Measurements from ENCODE around the gene SPNS3. TPM values are rescaled to one million over a fixed set of nuclear protein-coding genes. Genes with fewer than 3 reads are reported as not detected.

Gene SPNS3
- total RNA-seq, 1 donor from 2014 or later: 0.47 TPM

DNA sequence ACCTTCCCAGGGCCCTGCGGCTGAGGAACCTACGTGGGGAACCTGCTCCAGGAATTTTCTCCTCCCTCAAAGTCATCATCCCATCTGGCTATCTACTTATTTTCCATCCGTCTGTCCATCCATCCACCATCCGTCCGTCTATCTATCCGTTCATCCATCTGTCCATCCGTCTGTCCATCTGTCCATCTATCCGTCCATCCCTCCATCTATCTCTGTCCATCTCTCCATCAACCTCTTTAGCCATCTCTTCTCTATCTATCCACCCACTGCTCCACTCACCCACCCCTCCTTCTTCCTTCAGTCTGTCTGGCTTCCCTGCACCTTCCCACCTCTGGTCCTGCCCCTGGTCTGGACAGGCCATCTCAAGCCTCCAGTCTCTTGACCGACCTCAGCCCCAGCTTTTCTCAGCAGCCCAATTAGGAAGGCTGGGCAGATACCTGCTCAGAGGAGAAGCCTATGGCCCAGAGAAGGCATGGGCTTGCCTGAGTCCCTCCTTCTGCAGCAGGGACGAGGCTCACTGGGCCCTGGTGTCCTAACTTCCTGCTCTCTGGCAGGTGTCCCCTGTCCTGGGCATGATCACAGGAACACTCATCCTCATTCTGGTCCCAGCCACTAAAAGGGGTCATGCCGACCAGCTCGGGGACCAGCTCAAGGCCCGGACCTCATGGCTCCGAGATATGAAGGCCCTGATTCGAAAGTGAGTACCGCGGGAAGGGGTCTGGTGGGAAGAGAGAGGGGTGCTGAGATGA, 98.4 kb downstream of the SPNS3 start:
- no peak for DNase-seq

DNA sequence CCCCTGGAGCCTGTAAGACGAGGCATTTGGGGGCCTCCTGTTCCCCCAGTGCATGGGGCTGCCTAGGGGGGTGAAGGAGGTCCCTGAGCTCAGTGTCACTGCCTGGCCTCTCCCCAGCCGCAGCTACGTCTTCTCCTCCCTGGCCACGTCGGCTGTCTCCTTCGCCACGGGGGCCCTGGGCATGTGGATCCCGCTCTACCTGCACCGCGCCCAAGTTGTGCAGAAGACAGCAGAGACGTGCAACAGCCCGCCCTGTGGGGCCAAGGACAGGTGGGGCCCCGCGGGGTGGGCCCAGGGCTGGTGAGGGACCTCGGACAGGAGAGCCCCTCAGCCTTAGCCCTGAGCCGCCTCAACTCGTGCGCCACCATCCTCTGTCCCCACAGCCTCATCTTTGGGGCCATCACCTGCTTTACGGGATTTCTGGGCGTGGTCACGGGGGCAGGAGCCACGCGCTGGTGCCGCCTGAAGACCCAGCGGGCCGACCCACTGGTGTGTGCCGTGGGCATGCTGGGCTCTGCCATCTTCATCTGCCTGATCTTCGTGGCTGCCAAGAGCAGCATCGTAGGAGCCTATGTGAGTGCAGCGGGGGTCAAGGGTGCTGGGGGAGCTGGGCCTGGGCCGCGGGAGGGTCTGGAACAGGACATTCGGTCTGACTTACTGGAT, 99.3 kb downstream of the SPNS3 start:
- no peak for DNase-seq

DNA sequence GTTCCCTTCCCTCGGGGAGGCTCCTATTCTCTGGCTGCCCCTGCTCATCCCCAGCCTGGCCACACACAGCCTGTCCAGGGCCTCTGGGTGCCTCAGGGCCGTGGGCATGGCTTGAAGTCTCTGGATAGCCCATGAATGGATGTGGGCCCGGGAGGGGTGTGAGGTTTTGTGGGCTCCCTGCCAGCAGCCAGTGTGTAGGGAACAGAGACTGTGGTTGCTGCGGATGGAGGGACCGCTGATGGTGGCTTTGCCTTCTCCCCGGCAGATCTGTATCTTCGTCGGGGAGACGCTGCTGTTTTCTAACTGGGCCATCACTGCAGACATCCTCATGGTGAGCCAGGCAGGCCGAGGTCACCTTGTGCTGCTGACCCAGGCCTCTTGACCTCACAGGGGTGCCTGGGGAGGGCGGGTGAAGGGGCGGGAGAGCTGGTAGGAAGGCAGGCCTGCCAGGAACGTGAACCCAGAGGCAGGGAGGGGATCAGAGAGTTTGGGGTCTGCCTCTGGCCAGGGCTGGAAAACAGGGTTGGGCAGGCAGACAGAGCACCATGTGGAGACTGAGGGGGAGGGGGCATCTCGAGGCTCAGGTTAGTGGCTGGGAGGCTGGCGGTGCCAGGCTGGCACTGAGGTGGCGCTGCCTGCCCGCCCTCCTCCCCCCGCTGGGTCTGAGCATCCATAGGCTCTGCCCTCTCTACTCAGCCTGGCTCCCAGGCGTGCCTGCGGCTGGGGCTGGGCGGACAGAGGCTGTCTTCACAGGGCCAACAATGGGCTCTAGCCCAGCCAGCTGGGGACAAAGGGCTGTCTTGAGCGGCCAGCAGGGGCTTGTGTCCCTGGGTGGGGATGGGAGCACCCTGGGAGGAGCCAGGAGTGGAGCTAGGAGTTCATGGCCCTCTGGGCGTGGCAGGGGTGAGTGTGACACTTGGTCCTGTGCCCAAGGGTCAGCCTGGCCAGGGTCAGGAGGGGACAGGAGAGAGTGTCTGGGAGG, 100.1 kb downstream of the SPNS3 start:
- DNase-seq: peak; percentile 90

DNA sequence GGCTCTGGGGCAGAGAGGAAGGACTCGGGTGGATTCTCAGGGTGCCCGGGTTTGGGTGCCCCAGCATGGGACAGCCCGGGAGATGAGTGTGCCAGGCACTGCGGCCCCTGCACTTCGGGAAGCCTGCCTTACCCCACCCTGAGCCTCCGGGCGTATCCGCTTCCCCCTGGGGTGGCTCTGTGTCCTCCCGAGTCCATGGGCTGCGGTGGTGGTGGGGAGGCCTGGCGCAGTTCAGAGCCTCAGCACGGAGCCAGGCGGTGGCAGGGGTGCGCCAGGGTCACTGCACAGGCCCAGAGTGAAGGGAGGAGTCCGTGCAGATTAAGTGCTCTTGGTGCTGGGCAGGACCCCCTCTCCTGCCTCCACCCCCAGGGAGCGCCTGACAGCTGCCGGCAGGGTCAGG, 100.8 kb downstream of the SPNS3 start:
- no peak for DNase-seq

DNA sequence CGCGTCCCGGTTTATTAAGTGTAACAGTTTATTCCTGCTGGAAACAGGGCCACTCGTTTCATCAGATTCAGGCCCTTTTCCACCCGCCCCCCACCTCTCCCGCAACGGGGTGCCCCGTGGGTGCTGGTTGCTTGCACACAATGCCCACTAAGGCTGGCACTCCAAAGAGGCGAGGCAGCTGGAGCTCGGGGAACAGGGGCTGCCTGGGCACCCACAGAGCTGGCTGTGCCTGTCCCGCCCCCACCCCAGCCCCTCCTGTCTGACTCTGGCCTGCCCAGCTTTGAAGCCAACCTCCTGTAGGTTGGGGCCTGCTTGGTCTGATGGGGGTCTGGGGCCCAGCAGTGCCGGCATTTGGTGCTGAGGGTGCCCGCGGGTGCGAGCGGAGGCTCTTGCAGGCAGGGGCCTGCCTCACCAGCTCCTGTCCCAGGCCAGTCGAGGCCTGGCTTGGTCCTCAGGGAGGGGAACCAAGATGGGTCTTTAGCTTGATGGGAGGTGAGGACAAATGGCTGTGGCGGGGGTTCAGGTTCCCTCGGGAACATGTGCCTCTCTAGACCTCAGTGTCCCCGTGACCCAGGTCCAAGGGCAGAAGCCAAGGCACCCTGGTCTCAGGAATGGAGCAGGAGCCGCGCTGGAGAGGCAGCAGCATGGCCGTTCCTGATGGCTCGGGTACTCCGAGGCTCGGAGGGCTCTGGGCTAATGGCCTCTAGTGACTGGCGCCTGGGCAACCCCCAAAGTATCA, 101.4 kb downstream of the SPNS3 start:
- no peak for DNase-seq

DNA sequence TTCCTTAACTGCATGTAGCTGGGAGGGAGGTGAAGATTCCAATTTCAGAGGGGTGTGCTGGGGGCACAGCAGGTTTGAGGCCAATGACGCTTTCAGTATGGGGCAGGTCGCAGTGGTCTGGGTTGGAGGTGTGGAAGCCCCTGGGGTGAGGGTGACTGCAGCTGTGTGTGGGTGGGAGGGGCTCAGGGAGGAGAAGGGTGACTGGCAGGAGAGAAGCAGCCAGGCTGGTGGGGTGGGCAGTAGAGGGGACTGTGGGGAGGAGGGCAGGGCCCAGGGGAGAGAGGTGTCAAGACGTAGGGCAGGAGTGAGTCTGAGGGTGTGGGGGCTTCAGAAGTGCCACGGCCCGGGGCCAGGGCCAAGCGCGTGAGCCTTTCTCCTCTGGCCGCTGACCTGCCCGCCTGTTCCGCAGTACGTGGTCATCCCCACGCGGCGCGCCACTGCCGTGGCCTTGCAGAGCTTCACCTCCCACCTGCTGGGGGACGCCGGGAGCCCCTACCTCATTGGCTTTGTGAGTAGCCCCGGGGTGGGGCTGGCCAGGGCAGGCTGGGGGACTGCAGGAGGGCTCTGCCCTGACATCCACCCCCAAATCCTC, 102.0 kb downstream of the SPNS3 start:
- DNase-seq: no peak

DNA sequence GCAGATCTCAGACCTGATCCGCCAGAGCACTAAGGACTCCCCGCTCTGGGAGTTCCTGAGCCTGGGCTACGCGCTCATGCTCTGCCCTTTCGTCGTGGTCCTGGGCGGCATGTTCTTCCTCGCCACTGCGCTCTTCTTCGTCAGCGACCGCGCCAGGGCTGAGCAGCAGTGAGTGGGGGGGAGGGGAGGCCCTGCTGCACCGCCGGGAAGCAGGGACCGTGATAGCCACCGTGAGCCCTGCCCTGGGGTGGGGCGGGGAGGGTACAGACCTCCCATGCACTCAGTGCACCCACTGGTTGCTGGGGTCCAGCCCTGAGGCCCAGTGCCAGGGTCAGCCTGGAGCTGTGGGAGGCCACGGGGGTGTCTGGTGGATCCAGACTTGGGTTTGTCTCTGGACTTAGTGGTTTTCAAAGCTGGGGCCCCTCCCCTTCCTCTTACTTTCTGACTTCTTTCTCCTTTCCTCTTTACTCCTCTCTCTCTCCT, 102.6 kb downstream of the SPNS3 start:
- DNase-seq: no peak

DNA sequence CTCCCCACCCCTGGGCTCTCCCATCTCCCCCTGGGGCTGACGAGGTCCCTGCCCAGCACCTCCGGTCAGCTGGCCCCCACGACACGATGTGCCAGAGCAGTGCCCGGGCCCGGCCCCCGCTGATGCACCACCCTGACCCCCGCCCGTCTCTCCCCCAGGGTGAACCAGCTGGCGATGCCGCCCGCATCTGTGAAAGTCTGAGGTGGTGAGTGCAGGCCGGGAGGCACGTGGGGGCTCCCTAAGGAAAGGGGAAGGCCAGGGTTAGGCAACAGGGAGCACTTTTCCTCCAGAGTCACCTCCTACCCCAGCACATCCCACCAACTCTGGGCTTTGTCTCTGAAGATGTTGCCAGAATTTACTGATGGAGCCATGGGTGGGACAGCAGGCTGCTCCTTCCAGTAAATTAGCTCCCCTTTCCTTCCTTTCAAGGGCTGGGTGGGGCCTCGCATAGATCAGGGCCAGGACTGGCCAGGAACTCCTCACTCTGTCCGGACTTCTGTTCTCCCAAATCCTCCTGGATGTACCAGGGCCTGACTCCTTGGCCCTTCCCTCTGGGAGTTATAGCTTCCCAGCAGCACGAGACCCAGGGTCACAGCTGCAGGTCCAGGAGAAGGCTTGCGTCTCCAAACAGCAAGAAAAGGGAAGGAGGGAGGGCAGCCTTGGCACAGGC, 103.1 kb downstream of the SPNS3 start:
- no peak for DNase-seq

Other genes starting within 250 kb of the SPNS3 start
- gene ANKFY1, start 170.0 kb upstream of the SPNS3 start, total RNA-seq: 36.5 TPM
- 43.4 TPM for gene UBE2G1, start 67.3 kb upstream of the SPNS3 start, total RNA-seq
- 15.9 TPM for gene SPNS2, start 64.9 kb downstream of the SPNS3 start, total RNA-seq
- gene MYBBP1A, start 121.4 kb downstream of the SPNS3 start, total RNA-seq: 28.5 TPM
- gene GGT6, start 126.6 kb downstream of the SPNS3 start, total RNA-seq: not detected
- gene SMTNL2, start 150.6 kb downstream of the SPNS3 start, total RNA-seq: 3.7 TPM
- not detected for gene ALOX15, start 207.7 kb downstream of the SPNS3 start, total RNA-seq